Measurements from ENCODE around the gene POC1B.

DNA sequence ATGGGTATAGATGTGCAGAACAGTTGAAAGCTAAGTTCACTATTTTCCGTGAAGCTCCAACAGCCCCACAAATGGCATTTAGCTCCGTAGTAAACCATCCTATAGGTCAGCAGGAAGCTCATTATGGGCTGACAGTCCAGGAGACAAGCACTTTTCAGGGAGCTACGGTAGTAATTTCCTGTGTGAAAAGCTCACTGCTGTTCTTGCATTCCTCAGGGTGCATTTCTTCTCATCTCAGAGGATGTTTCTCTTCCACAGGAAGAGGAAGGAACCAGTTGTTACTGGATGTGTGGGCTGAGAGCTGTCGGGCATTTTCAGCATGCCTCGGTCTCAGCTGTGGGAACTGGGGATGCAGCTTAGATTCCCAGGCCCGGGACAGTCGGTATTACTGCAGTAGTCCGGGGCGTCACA, 74.0 kb downstream of the POC1B start:
- TF ChIP-seq CTCF (IDR thresholded peaks at IDR 0.05) (no peak), NR2C2 (CRISPR knock-in tag; IDR thresholded peaks at IDR 0.05) (no peak), ZNF121 (CRISPR knock-in tag; IDR thresholded peaks at IDR 0.05) (no peak), ETV6 (CRISPR knock-in tag; IDR thresholded peaks at IDR 0.05) (peak; percentile 97), ZNF263 (CRISPR knock-in tag; IDR thresholded peaks at IDR 0.05; ENCODE audit: low read depth) (no peak), ATF3 (CRISPR knock-in tag; conservative IDR thresholded peaks at IDR 0.05) (no peak), SP1 (CRISPR knock-in tag; conservative IDR thresholded peaks at IDR 0.05) (no peak)
- TF ChIP-seq, protein P1, sequence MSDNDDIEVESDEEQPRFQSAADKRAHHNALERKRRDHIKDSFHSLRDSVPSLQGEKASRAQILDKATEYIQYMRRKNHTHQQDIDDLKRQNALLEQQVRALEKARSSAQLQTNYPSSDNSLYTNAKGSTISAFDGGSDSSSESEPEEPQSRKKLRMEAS (CRISPR knock-in tag; IDR thresholded peaks at IDR 0.05), result no peak

Measured in WTC11 (cell line).